GM18505 (cell line): ENCODE results near the gene LSM3.
A peak's percentile ranks its signal among the peaks of the same experiment; 100 is the strongest.

Experiments
- ATAC-seq: cut with Tn5 transposase; IDR thresholded peaks from one replicate; pipeline ENCODE4 v1.9.1; 2021; ENCODE audit not compliant: unreplicated experiment
- POLR2A ChIP-seq: IDR thresholded peaks from 4 replicates; pipeline ENCODE4 v1.6.1; 2011; ENCODE audit warnings: borderline replicate concordance; ENCODE audit not compliant: insufficient read depth, insufficient read length; ENCODE audit errors: extremely low read depth

Gene LSM3

DNA sequence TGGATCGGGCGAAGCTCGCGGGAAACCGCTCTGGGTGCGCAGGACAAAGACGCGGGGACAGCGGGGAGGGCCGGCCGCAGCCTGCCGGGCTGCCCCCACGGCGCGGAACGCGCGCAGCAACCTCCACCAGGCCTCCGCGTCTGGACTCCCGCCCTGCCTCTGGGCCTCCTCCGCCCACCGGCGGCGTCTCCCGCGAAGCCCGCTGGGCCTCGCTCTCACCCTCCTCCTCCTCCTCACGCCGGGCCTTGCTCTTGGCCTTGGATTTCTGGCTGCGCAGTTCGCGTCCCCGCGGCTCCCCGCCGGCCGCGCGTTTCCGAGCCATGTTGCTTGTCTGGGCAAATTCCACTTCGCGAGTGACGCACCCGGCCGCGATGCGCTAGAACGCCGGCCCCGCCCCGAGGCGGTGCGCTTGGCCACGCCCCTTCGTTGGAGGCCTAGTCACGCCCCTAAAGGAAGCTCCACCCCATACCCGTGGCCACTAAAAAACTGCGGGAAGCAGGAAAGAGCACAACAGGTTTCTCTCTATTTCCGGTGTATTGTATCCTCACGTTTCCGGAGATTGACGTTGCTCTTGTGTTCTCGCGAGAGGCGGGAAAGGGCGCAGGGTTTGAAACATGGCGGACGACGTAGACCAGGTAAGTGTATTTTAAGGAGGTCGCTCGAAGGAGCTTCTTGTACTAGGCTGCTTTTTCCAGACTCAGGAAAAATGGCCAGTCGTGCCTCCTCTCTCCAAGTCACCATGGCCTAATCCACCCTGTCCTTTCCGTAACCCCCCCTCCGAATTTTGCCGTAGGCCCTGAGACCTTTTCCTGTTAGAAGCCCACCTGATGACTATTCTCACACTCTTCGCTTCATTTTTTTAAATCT is at the start of gene LSM3, which contains the start of gene XPC:
Gene LSM3 (plus strand): TSS at position 571 of the 867 bp plus-strand sequence. CDS start 44 bp downstream, at position 615.
Gene XPC (minus strand): TSS at position 355 of the 867 bp plus-strand sequence. CDS start 33 bp downstream, at position 322.
- peak; percentile 91 for ATAC-seq
- TF ChIP-seq POLR2A, result peak; percentile 93

DNA sequence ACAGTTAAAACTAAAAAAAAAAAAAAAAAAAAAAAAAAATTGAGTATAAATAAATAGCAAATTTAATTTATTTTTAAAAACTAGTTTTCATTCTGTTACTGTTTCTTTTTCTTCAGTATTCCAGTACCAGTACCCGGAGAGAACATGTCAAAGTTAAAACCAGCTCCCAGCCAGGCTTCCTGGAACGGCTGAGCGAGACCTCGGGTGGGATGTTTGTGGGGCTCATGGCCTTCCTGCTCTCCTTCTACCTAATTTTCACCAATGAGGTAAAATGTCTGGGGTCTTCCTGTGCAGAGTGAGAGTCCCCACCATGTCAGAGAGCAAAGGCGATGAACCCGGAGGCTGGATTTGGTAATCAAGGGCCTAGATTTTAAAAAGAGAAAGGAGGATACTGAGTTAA is 49.3 kb upstream of the LSM3 start:
- no peak for ATAC-seq
- TF ChIP-seq POLR2A, result no peak

DNA sequence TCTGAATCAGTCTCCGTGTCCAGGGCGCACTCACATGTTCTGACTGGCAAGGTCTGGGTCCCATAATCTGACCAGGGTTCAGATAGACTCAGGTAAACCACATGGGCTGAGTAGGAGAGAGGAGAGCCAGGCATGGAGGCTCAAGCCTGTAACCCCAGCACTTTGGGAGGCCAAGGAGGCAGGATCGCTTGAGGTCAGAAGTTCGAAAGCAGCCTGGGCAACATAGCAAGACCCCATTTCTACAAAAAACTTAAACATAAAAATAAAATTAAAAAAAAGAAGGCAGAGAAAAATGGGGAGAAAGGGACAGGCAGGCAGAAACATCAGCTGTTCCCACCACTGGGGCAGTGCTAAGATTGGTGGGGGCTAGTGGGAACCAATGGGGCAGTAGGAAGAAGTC is 48.4 kb upstream of the LSM3 start:
- no peak for ATAC-seq
- no peak for TF ChIP-seq POLR2A

DNA sequence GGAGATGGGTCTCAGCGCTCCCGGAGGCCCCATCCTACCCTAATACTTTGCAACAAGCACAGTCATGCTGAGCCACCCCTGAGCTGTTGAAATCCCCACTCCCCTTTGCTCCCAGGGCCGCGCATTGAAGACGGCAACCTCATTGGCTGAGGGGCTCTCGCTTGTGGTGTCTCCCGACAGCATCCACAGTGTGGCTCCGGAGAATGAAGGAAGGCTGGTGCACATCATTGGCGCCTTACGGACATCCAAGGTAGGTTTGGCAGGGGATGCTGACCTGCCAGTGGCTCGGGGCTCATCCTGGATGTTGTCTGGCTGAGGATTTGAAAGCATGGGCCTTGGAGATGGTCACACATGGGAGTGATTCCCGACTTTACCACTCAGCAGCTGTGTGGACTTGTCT is 47.9 kb upstream of the LSM3 start:
- ATAC-seq, result no peak

DNA sequence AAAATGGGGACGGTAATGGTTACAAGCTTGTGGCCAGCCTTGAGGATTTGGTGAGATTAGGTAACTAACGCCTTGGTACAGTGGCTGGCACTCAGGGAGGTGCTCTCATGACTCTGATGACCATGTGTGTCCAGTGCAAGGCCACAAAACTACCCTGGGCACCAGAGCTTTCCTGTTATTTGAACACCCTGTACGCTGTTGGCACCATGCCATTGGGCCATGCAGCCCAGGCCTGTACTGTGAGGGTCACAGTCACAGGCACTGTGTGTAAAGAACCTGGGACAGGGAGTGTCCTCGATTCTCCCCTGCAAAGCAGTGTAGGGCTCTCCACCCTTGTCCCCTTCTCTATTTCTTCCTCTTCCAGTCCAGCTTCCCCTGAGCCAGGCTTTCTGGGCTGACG is 47.5 kb upstream of the LSM3 start:
- no peak for ATAC-seq
- no peak for TF ChIP-seq POLR2A

More for the DNA sequence above, 47.9 kb upstream of the LSM3 start:
- no peak for TF ChIP-seq POLR2A

DNA sequence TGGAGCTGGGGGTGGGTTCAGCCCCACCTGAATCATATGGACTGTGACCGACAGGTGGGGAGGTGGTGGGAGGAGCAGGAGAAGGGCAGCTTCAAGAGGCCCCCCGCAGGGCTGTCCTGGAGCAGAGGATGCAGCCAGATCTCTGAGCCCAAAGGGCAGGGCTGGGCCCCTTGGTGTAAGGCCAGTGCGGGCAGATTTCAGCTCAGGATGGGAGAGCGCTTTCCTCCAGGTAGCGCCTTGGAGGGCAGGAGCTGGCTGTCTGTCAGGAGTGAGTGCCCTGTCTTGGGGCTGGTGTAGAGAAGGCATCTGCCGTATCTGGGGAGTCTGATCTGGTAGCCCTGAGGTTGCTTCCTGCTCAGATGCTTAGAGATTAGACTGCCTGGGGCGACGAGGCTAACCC is 46.5 kb upstream of the LSM3 start:
- TF ChIP-seq POLR2A, result no peak
- no peak for ATAC-seq

DNA sequence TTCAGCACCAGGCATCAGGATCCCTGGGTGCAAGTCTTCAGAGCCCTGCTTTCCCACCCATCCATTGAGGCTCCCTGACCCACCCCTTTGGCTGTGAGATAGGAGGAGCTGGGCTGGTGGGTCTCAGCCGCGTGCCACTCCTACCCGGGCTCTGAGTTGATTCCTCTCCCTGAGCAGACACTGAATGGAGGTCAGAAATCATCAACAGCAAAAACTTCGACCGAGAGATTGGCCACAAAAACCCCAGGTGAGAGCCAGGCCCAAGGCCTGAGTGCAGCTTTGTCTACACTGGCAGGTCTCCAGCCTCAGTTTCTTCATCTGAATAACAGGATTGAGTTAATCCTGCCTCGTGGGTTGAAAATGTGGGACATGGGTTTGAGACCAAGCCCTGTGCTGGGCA is 45.9 kb upstream of the LSM3 start:
- no peak for ATAC-seq
- no peak for TF ChIP-seq POLR2A

DNA sequence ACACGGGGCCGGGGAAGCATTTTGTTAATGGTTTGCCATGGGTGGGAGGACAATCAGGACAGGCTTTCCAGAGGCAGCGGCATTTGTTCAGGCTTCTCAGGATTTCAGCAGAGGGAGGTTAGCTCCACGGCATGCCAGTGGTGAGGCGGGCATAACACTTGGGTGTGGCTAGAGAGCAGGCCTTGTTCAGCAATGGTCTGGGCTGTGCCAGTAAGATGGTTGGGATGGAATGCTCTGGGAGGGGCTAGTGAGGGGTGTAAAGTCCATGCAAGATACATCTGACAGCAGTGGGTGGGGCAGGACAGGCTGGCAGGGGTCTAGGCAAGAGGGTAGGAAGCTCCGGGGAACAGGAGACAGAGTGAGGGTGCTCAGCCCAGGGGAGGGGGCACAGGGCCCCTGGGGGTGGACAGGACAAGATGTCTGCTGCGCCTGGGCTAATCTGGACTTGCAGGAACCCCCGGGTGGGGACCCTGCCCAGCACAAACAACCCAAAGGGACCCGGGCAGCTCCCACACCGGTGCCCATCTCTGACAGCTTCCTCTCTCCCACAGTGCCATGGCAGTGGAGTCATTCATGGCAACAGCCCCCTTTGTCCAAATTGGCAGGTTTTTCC is 45.3 kb upstream of the LSM3 start:
- TF ChIP-seq POLR2A, result no peak
- ATAC-seq, result no peak

DNA sequence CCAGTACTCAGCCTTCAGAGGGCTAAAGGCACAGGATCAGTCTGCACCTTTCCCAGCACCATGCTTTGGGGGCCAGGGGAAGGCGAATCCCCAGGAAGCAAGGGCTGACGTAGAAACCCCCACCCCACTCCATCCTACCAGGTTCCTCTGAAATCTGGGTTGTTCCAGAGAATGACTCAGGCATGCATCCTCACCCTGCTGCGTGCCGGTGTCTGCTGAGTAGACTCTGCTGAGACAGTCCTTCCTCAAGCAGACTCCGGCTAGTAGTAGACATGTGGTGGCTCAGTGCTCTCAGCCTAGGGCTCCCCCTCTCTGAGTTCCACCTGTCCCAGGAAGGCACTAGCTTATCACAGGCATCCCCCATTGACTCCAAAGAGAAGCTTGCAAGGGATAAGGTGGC is 44.7 kb upstream of the LSM3 start:
- no peak for TF ChIP-seq POLR2A

DNA sequence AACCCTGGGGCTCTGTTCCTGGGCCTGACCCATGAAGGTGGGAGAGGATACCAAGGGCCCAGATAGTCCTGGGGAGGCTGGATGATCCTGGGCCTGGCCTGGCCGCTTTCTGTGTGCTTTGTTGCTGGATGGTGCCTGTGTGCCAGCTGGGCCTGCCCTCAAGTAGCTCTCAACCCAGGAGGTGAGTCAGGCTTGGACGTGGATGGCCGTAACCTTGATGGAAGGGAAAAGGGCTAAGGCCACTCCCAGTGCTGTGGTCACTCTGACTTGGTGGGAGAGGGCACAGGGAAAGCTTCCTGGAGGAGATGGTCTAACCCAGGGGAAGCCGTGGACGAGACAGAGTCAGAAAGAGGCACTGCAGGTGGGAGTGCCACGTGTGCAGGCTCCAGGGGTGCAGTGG is 44.3 kb upstream of the LSM3 start:
- no peak for ATAC-seq

More for the DNA sequence above, 44.7 kb upstream of the LSM3 start:
- ATAC-seq, result no peak

DNA sequence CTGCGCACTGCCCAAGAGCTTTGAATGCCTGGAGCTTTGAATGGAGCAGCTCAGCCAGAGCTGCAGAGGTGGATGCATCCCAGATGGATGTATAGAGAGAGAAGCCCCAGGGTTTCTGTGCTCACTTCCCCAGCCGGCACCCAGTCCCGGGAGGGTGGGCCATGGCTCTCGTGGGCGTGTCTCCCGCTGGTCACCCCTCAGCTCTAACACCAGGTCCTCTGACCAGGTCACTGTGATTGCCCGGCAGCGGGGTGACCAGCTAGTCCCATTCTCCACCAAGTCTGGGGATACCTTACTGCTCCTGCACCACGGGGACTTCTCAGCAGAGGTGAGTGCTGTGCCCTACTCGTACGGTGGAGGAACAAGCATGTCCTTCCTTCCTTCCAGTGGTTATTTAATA is 43.0 kb upstream of the LSM3 start:
- no peak for TF ChIP-seq POLR2A
- no peak for ATAC-seq

More for the DNA sequence above, 44.3 kb upstream of the LSM3 start:
- no peak for TF ChIP-seq POLR2A

DNA sequence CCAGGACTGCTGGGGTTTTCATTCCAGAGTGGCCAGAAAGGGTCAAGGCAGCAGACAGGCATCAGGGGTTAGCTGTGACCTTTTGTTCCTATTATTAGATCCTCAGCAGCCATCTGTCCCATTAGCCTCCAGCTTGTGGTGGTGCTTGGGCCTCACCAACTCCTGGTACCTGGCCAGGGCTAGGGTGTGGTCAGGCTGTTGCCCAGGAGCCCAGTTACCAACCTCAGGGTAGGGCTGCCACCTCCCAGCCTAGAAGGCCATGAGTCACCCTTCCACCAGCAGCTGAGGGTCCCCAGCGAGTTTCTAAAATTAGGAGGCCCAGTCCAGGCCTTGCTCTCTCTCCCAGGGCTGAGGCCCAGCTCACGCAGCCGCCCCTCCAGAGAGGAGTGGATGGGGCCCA is 41.6 kb upstream of the LSM3 start:
- no peak for TF ChIP-seq POLR2A
- ATAC-seq, result no peak

DNA sequence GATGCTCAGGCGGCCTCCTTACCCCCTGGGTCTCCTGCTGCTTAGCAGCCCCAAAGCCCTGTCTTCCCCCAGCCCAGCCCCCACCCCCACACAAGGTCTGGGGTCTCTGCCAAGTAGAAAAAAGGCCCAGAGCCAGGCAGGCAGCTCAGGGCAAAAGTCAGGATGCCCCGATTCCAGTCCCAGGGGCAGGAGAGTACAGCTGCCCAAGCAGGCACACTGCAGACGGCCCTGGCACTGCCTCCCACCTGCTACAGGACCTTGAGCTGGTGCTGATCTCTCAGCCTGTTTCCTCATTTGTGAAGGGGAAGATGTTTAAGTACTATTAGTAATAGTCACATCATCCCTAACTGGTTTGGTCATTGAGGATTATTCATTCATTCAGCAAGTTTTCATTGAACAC is 41.2 kb upstream of the LSM3 start:
- ATAC-seq, result no peak

More for the DNA sequence above, 41.2 kb upstream of the LSM3 start:
- TF ChIP-seq POLR2A, result no peak
